ENCODE measurements around the gene IGFL1.

DNA sequence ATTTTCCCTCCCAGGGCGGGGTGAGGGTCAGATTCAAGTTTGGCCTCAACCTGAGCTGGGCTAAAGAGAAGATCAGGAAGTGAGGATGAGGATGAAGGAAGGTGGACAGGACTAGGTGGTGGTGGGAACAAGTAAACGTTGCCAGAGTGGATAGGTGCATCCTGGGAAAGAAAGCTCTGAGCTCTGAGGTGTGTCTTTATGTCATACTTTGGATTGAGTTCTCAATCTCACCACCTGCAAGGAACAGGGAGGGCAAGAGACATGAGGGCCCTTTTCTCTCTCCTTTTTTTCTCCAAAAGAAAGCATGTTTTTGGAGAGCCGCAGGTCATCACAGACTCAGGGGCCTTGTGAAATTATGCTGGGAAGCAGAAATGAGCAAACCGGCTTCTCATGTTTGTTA, 38.2 kb upstream of the IGFL1 start:
- TF ChIP-seq POLR2A (IDR thresholded peaks at IDR 0.05; ENCODE audit: low read depth, low read length) (no peak), TAF1 (IDR thresholded peaks at IDR 0.05; ENCODE audit: borderline replicate concordance, low read depth, low read length) (no peak), POLR2AphosphoS5 (IDR thresholded peaks at IDR 0.05; ENCODE audit: low read depth, low read length) (no peak)
